DMS153 (cell line): ENCODE measurements around the gene GDI2.
"Not testable (repeated sequence)": the region's sequence is repeated elsewhere in the genome, so short reads cannot be mapped to it uniquely, and the experiment has no call there.

Source experiments
- DNase-seq: peaks from one replicate; lab custom pipeline; 2025; lab: John Stamatoyannopoulos, UW

Gene GDI2

GRCh38 chr10:5813341-5814109, at the start of gene GDI2:
GDI2 (minus strand) TSS chr10:5813434; CDS start chr10:5813258, 176 bp downstream.
- DNase-seq: peak; percentile 74

DNA sequence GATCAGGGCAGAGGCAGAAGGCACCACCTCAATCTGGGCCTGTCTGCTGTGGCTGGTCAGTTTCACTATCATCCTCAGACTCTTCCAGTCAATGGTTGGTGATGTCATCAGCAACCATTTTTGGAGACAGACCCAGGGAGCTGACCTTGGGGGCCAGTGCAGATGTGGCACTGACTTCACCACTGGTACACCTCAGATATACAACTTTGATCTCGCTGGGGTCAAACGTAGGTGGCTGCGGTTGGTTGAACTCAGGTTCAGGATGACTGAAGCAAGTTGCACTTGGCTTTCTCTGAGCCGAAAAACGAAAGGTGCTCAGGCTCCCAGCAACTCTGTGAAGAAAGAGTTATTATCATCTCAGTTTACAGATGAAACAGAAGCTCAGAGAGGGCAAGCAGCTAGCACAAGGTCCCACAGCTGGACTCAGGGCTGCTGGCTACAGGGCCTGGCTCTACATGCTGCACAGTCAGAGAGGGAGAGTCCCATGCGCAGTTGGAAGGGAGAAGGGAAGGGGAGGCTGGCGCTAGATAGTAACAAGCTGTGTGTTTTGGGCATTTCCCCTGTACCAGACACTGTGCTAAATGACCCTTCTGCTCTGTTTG, 49.2 kb upstream of the GDI2 start:
- DNase-seq: no peak

- DNase-seq: no peak
Observed at GRCh38 chr10:5860066-5860465, 46.8 kb upstream of the GDI2 start.

- DNase-seq: no peak
Observed at GRCh38 chr10:5858811-5859210, 45.6 kb upstream of the GDI2 start.

- no peak for DNase-seq
Observed at GRCh38 chr10:5856701-5857004, 43.4 kb upstream of the GDI2 start.

DNA sequence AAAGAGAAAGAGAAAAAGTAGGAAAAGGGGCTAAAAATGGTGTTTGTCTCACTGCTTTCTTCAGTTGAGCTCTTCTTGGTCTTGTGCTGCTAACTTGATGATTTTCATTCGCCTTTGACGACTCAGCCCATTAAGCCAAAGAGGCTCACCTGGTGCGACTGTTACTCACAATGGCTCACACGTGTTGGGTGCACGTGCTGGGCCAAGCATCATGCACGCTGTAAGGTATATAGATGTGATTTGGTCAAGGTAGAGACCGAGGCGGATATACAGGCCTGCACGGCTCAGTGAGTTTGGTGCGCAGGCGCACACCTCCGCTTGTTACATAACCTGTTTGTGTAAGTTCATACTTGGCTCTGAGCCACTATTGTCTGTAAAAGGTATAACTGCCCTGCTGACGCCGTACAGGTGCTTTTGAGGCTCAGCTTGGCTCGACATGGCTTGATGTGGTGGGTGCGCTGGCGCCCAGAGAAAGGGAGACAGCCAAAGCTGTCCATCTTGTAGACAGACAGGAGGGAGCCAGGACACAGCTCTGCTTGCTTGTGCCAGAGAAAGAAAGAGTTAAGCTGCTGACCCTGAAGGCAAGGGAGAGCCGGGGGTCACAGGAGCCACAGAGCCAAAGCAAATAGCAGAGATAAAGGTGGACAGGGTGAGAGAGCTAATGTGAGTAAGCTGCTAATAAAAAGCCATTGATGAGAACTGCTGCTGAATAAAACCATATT, 42.9 kb upstream of the GDI2 start:
- DNase-seq: no peak

DNA sequence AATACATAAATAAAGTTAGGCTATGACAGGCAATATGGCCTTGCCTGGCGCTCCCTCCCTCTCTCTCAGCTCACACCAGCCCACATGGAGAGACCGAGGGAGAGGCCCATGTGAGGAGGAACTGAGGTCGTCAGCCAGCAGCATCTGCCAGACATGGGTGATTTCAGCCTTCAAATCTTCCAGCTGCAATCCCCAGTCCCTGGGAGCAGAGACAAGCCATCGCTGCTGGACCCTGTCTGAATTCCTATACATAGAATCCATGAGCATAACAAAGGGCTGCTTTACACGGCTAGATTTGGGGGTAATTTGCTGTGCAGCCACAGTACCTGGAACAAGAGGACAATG, 40.9 kb upstream of the GDI2 start:
- no peak for DNase-seq

- DNase-seq: not testable (repeated sequence)
Observed at GRCh38 chr10:5846667-5847066, 33.4 kb upstream of the GDI2 start.

GRCh38 chr10:5844345-5845055, 31.3 kb upstream of the GDI2 start:
- DNase-seq: no peak

DNA sequence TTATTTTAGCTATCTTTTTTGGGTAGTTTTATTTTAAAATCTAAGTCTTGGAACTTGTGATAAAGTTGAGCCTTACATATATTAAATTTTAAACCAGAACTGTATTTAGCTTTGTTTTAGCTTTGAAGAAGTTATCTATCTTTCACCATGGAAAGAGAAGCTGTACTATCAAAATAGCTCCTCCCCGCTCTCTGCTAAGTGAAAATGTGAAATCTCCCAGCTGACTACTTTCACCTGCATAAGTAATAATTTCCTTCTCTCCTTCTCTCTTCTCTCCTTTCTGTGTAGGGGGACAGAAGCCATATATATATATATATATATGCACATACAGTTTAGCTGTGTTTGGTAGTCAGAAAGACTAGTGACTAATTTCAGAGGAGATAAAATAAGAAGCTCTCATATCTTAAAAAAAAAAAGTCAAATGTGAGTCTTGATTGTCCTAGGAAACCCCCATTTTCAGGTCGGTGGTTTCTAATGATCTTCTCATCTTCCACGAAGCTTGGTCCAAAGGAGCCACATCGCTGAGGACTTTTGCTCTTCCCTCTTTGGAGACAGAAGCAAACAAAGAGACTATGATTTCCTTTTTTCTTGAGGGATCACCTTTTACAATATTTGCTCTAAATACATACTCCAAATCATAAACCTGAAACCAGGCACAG, 30.6 kb upstream of the GDI2 start:
- DNase-seq: no peak

DNA sequence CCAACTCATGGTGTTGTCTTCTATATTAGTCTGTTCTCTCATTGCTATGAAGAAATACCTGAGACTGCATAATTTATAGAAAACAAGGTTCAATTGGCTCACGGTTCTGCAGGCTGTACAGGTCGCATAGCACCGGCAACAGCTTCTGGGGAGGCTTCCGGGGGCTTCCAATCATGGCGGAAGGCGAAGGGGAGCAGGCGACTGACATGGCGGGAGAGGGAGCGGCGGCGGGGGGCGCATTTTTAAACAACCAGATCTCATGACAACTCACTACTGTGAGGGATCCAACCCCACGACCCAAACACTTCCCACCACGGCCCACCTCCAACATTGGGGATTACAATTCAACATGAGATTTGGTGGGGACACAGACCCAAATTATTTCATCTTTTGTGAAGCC, 28.7 kb upstream of the GDI2 start:
- DNase-seq: no peak

- peak; percentile 19 for DNase-seq
Observed at GRCh38 chr10:5840314-5841307, 27.4 kb upstream of the GDI2 start.

GRCh38 chr10:5836181-5836580, 22.9 kb upstream of the GDI2 start:
- not testable (repeated sequence) for DNase-seq

GRCh38 chr10:5835446-5836095, 22.3 kb upstream of the GDI2 start:
- DNase-seq: no peak

- DNase-seq: no peak
Observed at GRCh38 chr10:5833814-5834213, 20.6 kb upstream of the GDI2 start.

GRCh38 chr10:5832946-5833345, 19.7 kb upstream of the GDI2 start:
- no peak for DNase-seq

DNA sequence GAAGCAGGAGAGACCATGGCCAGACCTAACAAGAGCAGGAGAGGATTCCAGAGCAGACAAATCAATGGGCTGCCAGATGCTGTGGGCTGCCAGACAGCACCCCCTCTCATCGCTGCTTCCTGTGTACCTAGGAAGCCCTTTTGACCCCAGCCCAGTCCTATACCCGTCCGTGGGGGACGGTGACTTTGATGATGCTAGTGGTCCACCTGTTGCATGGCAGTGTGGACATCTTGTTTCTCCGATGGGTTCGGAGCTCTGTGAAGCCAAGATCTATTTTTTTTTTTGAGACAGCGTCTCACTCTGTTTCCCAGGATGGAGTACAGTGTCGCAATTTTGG, 18.2 kb upstream of the GDI2 start:
- no peak for DNase-seq

DNA sequence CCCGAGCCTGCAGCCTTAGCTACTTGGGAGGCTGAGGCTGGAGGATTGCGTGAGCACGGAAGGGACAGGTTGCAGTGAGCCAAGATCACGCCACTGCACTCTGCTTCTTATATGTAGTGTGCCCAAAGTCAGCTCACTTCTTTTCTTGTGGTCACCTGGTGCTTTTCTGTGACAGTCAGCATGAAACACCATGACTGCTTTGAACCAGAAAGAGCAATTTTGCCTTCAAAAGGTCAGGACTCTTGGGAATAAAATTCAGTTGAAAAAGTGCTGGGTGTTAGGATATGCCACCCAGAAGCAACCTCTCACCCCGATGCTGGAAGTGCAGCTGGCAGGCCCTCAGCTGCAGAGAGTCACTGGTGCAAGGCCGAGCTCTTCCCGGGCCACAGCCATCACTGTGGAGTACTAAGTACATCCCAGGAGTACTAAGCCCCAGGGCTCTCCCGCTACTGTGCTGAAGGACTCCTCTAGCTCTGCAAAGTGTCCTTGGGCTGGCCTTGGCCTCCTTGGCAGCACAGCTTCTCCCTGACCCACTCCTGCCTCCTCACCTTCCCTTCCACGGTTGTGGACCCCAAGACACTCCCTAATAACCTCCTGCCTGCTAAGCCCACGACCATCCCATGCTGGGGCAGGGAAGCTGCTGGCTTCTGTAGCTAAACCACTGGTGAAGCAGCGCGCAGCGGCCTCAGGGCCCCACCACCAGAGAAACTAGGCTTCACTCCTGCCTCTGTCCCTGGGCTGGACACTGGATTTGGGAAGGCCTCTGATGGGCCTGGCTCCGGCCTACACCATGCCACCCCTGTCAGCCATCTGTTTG, 17.6 kb upstream of the GDI2 start:
- DNase-seq: no peak

- no peak for DNase-seq
Observed at GRCh38 chr10:5829267-5829666, 16.0 kb upstream of the GDI2 start.

- no peak for DNase-seq
Observed at GRCh38 chr10:5828725-5829124, 15.5 kb upstream of the GDI2 start.
